Keratinocyte (primary cell): ENCODE results near the gene MRPL28.

Experiments
- CTCF ChIP-seq, 3 experiments: IDR thresholded peaks in 1 of 3; conservative IDR thresholded peaks in 1 of 3; optimal IDR thresholded peaks in 1 of 3; 2 replicates in 2 of 3; 3 replicates in 1 of 3; pipeline versions ENCODE3 to v1.5.1; 2011; ENCODE audit warnings: low read length in 3 of 3, mild to moderate bottlenecking in 3 of 3, moderate library complexity in 2 of 3, control low read depth in 1 of 3, inconsistent platforms in 1 of 3; ENCODE audit not compliant: insufficient read depth in 2 of 3; ENCODE audit errors: extremely low read depth in 1 of 3
- EZH2 ChIP-seq: IDR thresholded peaks from one replicate; pipeline ENCODE4 v1.6.1; 2012; ENCODE audit warnings: inconsistent platforms, mild to moderate bottlenecking, low read length, moderate library complexity

DNA sequence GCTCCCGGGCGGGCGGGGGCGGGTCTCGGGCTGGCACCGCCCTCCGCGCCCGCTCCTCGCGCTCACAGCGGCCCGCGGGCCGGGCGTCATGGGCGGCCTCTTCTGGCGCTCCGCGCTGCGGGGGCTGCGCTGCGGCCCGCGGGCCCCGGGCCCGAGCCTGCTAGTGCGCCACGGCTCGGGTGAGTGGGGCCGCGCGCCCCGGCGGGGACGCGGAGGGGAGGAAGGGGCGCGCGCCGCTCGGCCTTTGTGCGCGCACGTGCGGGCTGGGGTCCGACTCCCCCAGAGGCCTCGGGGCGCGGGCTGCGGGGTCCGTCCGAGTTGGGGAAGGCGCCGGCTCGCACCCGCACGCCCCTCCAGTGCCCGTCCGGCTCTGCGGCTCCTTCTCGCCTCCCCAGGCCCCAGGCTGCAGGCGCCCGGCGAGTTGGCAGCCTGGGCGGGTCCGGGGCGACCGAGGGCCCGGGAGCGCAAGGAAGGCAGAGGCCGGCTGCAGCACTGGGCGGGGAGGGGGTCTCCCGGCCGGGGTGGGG lies 26.9 kb upstream of the MRPL28 start, which contains the start of gene NME4:
- no peak for TF ChIP-seq CTCF (optimal IDR thresholded peaks at IDR 0.05 in 1 of 3, IDR thresholded peaks at IDR 0.05 in 1 of 3, conservative IDR thresholded peaks at IDR 0.05 in 1 of 3; ENCODE audit: extremely low read depth in 1 of 3, insufficient read depth in 2 of 3, low read length in 3 of 3)
- no peak for TF ChIP-seq EZH2
